ENCODE data around the gene ZNF487.
"Not testable (repeated sequence)": the region's sequence is repeated elsewhere in the genome, so short reads cannot be mapped to it uniquely, and the experiment has no call there.

Gene ZNF487

DNA sequence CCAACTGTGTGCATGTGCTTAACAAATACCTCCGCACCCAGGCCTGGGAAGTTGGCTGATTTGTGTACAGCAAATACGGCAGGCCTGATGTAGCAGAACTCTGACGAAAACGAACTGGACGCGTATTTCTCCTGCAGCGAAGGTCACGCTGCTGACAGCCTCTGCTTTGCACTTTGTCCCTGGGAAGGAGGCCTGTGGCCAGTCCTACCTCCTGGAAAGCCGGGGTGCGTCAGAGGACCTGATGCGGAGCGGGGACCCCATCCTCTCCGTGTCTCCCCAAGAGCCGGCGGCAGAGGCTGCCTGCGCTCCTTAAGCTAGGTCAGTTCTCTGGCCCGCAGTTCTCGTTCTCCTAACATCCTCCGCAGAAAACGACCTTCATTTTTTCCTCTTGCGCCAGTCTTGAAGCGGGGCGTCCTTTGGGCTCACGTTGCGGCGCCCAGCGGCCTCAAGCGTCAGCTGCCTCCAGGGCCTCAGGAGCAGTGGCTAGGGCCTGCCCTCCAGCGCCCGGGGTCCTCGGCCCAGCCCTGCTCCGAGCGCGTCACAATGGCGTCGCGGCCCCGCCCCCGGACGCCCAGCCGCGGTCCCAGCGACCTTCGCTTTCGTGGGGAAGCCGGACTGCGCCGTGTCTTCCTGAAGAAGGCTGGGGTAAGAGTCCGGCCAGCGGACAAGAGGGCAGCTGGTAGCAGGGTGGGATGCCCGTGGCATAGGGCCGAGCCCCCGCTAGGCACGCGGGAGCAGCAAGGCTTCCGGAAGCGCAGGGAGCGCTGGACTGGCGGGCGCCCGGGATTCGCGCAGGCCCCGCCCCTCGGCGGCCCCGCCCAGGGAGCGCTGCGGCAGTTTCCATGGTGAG is at the start of gene ZNF487:
TSS of gene ZNF487 (plus strand) at position 821 of the 850 bp plus-strand sequence. CDS start 38,703 bp downstream, outside the sequence.
- peak; percentile 92 for DNase-seq (ENCODE audit: low spot score)

DNA sequence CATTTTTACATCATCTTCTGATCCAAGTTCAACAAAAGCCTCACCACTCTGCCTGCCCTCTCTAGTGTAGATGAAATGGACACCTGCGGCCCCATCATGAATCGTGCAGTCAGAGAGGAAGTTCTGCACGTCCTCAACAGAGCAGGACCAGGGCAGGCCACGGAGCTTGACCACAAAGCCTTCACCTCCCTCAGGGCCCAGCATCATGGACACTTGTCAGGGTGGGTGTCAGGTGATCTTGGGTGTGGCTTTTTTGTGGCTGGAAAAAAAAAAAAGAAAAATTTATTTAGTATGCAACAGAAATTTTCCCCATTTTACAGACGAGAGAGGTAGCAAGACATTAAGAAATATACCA is 49.3 kb upstream of the ZNF487 start:
- no peak for DNase-seq (ENCODE audit: low spot score)

- DNase-seq (ENCODE audit: low spot score): no peak
Observed at GRCh38 chr10:43389867-43390266, 47.0 kb upstream of the ZNF487 start.

DNA sequence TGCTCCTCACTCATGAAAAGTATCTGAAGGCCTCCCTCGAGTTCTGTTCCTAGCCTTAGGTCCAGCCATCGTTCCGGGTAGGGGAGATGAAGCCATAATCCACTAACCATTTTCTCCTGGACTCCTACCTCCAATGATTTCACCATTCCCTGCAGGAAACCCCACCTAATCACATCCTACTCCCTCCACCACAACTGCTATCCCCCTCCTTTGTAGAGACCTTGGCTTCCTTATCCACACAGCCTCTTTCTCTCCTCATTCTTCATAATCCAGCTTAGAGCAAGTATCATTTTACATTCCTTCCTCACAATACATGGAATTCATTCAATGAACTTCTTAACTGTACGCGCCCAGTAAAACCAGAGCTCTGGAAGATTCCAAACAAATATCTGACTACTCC is 46.6 kb upstream of the ZNF487 start:
- no peak for DNase-seq (ENCODE audit: low spot score)

DNA sequence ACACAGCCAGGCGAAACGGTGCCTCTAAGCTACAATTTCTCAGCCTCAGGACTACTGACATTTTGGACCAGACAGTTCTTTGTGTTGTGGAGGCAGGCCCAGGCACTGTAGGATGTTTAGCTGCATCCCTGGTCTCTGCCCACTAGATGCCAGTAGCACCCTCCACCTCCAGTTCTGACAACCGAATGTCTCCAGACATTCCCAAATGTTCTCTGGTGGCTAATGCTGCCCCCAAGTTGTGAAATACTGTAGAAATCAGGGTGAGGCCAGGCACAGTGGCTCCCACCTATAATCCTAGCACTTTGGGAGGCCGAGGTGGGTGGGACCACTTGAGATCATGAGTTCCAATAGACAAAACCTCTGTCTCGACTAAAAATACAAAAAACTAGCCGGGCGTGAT is 46.2 kb upstream of the ZNF487 start:
- DNase-seq (ENCODE audit: low spot score): peak; percentile 81

- no peak for DNase-seq (ENCODE audit: low spot score)
Observed at GRCh38 chr10:43391496-43391895, 45.4 kb upstream of the ZNF487 start.

GRCh38 chr10:43392748-43393147 is 44.2 kb upstream of the ZNF487 start:
- no peak for DNase-seq (ENCODE audit: low spot score)

- DNase-seq (ENCODE audit: low spot score): not testable (repeated sequence)
Observed at GRCh38 chr10:43393186-43393585, 43.7 kb upstream of the ZNF487 start.

DNA sequence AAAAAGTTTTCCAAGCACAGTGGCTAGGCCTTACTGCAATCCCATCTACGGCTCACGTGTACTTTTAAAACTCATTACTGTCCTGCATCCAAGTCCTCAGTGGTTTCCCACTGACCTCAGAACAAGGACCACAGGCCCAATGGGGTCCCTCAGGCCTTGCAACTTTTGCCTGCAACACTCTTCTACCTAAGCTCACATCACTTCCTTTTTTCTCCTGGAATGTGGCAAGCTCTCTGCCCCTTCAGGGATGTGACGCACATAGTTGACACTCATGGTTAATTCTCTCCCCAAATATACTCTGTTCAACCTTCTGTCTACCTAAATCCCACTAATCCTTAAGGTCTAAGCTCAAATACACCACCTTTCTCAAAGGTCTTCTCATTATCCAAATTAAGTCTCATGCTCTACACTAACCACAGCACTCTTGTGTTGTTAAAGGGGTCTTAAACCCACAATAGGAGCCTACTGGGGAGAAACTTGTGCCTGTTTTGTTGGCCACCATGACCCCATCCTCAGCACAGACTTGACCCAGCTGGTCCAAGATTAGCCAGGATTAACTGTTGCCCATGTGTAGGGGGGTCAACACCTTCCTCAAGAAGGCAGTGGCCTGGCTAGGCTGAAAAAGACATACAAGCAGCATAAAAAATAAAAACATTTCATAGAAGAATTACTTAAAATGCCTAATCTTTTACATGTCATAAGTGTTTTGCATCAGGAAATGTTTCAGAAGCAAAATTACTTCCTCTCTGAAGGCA is 43.1 kb upstream of the ZNF487 start:
- DNase-seq (ENCODE audit: low spot score): no peak

GRCh38 chr10:43394868-43395267 is 42.0 kb upstream of the ZNF487 start:
- no peak for DNase-seq (ENCODE audit: low spot score)

DNA sequence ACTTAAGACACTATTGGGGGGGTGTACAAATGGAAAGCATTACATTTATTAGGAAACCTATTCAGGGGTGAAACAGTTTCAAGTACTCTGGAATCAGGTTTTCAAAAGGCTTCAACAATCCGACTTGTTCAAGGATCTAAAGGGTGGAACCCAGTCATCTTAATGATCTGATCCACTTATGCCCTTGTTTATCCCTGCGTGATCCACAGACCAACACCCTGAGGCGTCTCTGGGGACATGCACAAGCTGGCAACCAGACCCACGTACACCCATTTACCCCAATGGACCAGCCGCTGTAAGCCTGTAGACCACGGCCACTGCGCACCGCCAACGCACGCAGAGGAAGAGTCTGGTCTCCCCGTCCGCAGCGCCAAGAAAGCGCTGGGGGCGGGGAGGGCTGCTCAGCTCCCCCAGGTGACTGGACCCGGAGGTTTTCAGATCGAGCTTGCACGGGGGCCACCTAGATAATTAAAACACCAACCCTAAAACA is 41.3 kb upstream of the ZNF487 start:
- DNase-seq (ENCODE audit: low spot score): no peak

GRCh38 chr10:43396061-43396927 is 40.6 kb upstream of the ZNF487 start:
- peak; percentile 82 for DNase-seq (ENCODE audit: low spot score)

DNA sequence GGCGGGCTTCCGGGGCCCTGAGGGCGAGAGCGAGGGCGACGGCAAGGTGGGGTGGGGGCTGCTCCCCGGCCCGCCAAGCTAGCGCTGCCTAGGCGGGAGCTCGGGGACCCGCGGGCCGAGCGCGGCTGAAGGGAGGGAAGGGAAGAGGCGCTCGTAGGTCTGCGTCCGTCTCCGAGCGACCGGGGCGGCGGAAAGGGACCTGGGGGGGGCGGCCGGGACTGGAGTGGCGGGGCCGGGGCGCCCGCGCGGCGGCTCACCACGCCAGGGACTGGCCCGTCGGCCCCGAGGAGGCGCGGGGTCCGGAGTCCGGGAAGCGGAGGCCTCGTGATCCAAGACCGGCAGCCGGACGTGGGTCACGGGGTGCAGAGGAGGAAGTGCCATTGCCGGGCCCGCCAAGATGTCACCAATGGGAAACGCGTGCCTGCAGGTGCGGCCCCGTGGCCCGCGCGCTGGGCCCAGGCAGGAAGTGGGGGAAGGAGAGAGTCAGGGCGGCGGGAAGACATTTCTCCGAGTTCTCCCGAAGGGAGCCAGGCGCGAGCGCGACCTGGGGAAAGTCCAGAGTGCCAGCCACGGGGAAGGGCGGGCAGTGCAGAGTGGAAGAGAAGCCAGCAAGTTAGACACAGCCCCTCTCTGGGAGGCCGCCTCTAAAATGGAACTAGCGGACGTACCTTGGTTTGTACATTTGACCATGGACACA is 39.8 kb upstream of the ZNF487 start:
- DNase-seq (ENCODE audit: low spot score): peak; percentile 84

DNA sequence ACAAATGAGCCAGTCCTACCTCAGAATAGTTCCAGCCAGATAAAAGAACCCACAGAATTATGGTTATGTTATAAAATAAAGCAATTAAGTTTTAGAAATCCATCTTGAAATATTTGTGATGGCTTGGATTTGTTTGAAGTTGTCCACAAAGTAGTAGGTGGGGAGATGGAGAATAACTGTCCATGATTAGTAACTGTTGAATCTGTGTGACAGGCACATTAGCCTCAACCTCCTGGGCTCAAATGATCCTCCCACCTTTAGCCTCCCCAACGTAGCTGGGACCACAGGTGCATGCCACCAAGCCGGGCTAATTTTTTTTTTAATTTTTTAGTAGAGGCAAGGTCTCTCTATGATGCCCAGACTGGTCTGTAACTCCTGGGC is 38.0 kb upstream of the ZNF487 start:
- DNase-seq (ENCODE audit: low spot score): no peak

DNA sequence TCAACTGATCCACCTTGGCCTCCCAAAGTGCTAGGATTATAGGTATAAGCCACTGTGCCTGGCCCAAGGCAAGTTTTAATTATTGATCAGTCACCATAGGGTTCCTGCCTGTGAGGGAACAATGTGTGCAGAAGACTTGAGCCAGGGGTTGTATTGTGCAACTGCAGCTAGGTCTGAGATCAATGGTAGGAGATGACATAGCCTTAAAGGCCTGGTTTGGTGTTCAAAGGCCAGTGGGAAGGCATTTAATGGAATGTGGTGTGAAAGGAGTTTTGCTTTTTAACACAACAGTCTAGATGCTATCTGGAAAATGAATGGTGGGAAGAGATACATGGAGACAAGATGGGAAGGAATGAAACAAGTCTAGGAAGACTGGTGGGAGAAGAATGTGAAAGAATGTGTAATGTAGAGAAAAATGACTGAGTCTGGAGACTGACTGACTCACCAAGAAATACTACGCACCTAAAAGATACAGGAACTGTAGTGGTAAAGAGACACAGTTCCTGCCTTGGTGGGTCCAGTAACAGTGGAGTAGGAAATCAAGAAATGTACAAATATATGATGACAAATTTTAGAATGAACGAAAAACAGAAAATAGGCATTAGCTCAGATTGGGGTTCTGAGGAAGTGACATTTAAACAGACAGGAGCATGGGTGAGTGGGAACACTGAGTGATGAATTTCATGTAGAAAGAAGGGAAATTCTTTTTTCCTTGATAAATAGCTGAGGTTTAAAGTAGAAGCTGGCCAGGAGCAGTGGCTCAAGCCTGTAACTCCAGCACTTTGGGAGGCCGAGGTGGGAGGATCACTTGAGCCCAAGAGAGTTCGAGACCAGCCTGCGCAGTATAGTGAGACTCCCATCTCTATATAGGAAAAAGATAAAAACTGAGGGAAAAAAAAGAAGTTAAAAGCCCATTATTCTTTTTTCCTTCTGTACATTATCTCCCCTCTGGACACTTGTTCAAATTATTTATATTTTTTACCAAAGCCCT is 37.3 kb upstream of the ZNF487 start:
- no peak for DNase-seq (ENCODE audit: low spot score)

DNA sequence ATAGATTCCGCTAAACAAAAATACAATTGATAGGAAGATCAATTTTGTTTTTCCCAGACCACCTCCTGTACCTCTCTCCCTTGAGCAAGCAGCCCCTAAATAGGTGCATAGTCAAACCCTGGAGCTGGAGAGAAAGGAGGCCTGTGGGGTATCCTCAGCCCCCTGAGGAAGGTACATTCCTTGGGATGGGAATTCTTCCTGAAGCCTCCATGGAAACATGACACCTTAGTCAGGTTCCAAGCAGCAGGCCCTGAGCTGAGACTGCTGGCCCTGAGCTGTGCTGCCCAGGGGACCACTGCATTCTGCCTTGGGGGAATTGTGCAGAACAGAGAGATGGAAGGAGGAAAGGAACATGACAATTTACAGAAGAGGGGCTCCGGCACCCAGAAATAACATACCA is 35.3 kb upstream of the ZNF487 start:
- no peak for DNase-seq (ENCODE audit: low spot score)

DNA sequence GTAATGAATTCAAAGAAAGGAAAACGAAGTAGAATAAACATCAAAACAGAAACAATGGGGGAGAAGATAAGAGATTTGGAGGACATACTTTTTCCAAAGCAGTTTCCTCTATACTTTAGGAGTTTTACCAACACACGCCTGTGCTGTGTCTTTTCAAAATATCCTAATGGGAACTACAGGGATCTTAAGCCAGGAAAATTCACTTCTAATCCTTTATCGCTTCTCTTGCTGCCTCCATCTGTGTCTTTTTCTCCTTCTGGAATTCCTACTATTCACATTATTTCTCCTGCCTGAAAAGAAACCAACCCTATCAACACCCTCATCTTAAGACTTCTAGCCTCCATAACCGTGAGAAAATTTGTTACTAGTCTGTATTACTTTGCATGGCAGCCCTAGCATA is 34.7 kb upstream of the ZNF487 start:
- no peak for DNase-seq (ENCODE audit: low spot score)

- no peak for DNase-seq (ENCODE audit: low spot score)
Observed at GRCh38 chr10:43402880-43403452, 33.9 kb upstream of the ZNF487 start.

DNA sequence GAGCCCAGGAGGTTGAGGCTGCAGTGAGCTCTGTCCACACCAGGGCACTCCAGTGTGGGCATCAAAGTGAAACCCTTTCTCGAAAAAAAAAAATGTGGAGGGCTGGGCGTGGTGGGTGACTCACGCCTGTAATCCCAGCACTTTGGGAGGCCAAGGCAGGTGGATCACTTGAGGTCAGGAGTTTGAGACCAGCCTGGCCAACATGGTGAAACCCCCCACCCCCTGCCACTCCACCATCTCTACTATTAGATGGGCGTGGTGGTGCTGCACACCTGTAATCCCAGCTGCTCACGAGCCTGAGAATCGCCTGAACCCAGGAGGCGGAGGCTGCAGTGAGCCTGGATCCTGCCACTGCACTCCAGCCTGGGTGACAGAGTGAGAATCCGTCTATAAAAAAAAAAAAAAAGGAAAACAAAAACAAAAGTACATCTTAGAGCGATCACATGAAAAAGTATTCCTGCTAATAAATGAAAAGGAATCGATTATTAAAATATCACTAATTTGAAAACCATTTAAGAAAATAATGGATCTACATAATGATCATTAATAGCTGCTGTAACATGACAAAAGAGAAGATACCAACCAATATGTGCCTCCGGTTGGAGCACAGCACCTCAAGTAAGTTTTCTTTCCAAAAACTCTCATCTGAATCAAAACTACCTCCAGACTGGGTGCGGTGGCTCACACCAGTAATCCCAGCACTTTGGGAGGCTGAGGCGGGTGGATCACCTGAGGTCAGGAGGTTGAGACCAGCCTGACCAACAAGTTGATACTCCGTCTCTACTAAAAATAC is 32.8 kb upstream of the ZNF487 start:
- DNase-seq (ENCODE audit: low spot score): no peak
